ENCODE measurements around the gene FAM47A. TPM values are rescaled to one million over a fixed set of nuclear protein-coding genes. Genes with fewer than 3 reads are reported as not detected.

The FAM47A gene
- total RNA-seq, 2 donors from 2014 or later = not detected

- H3K4me3 Mint-ChIP-seq = no peak overlapping the region
- no peak overlapping the region for H3K27ac Mint-ChIP-seq
- no peak for DNase-seq
- Histone ChIP-seq H3K4me3 (ENCODE audit: low read length) (no peak overlapping the region), H3K36me3 (ENCODE audit: control insufficient read depth, insufficient read depth, low read length) (no peaks in the 10 kb centered on the region), H3K9ac (ENCODE audit: extremely low read depth, low read length, poor library complexity, severe bottlenecking) (no peak overlapping the region), H3K4me1 (ENCODE audit: control insufficient read depth, insufficient read depth, low read length) (no peaks in the 10 kb centered on the region), H3K27me3 (ENCODE audit: control insufficient read depth, insufficient read depth, low read length, poor library complexity, severe bottlenecking) (no peaks in the 10 kb centered on the region), H3K9me3 (ENCODE audit: control insufficient read depth, low read length) (no peaks in the 10 kb centered on the region), H3K27ac (ENCODE audit: low read depth, low read length) (no peak overlapping the region)
- H3K36me3 Mint-ChIP-seq (ENCODE audit: low read depth) = no peaks in the 10 kb centered on the region
- no peaks in the 10 kb centered on the region for H3K4me1 Mint-ChIP-seq
- H3K27me3 Mint-ChIP-seq (ENCODE audit: insufficient read depth) = no peaks in the 10 kb centered on the region
- TF ChIP-seq CTCF (conservative IDR thresholded peaks at IDR 0.05) = no peak
- no CpG with 5 or more reads among the region's 1 CpG for WGBS, 2 experiments (ENCODE audit: insufficient coverage in 1 of 2, insufficient read length in 1 of 2)
- H3K9me3 Mint-ChIP-seq = no peaks in the 10 kb centered on the region
Measured at GRCh38 chrX:34112459-34112858, 19.7 kb downstream of the FAM47A start.

All from endodermal cell (in vitro differentiated cells).